ENCODE measurements around the gene PBX1.

Gene PBX1

GRCh38 chr1:164618202-164618564, 59.2 kb downstream of the PBX1 start:
- no peak for DNase-seq

- no peak for DNase-seq
These were observed 60.2 kb downstream of the PBX1 start for GRCh38 chr1:164619006-164619784.

- no peak for DNase-seq
These were observed 63.3 kb downstream of the PBX1 start for GRCh38 chr1:164622068-164622845.

GRCh38 chr1:164623805-164624204, 64.8 kb downstream of the PBX1 start:
- DNase-seq = no peak

- DNase-seq = no peak
These were observed 65.4 kb downstream of the PBX1 start for GRCh38 chr1:164624400-164624799.

- DNase-seq = no peak
These were observed 66.1 kb downstream of the PBX1 start for GRCh38 chr1:164625004-164625617.

- DNase-seq = no peak
These were observed 69.8 kb downstream of the PBX1 start for GRCh38 chr1:164628772-164629171.

GRCh38 chr1:164629971-164630370, 71.0 kb downstream of the PBX1 start:
- no peak for DNase-seq

GRCh38 chr1:164630626-164631396, 71.8 kb downstream of the PBX1 start:
- DNase-seq = no peak

GRCh38 chr1:164631751-164632150, 72.8 kb downstream of the PBX1 start:
- DNase-seq = no peak

- no peak for DNase-seq
These were observed 75.0 kb downstream of the PBX1 start for GRCh38 chr1:164633997-164634396.

- DNase-seq = no peak
These were observed 76.2 kb downstream of the PBX1 start for GRCh38 chr1:164635059-164635802.

GRCh38 chr1:164635803-164636731, 77.1 kb downstream of the PBX1 start:
- peak in 3 of 14 donors; percentile 10 to 23 (median 17) for DNase-seq

GRCh38 chr1:164636757-164637156, 77.8 kb downstream of the PBX1 start:
- DNase-seq = no peak

- DNase-seq = peak in 5 of 14 donors; percentile 8 to 64 (median 28)
These were observed 78.7 kb downstream of the PBX1 start for GRCh38 chr1:164637461-164638375.

- peak in 1 of 14 donors; percentile 37 for DNase-seq
These were observed 79.7 kb downstream of the PBX1 start for GRCh38 chr1:164638492-164639202.

- no peak for DNase-seq
These were observed 81.8 kb downstream of the PBX1 start for GRCh38 chr1:164640686-164641352.

- peak in 1 of 14 donors; percentile 46 for DNase-seq
These were observed 82.4 kb downstream of the PBX1 start for GRCh38 chr1:164641353-164641730.
